Neural crest cell (in vitro differentiated cells): ENCODE data around the gene LSMEM2. TPM values are rescaled to one million over a fixed set of nuclear protein-coding genes. Genes with fewer than 3 reads are reported as not detected.
"Not testable (repeated sequence)": the region's sequence is repeated elsewhere in the genome, so short reads cannot be mapped to it uniquely, and the experiment has no call there.

Experiments used
- DNase-seq: peaks from one replicate; pipeline ENCODE4 v3.0.0; 2021; ENCODE audit warnings: low read depth, mixed read lengths, low spot score
- H3K27ac Mint-ChIP-seq: one replicate; pipeline ENCODE4 v1.8.0; 2021; ENCODE audit warnings: mild to moderate bottlenecking, mixed read lengths; ENCODE audit not compliant: unreplicated experiment
- H3K27me3 Mint-ChIP-seq: 2 replicates; pipeline ENCODE4 v1.8.0; 2021; ENCODE audit warnings: low read depth, mild to moderate bottlenecking, mixed read lengths
- H3K36me3 Mint-ChIP-seq: 2 replicates; pipeline ENCODE4 v1.8.0; 2021; ENCODE audit warnings: low read depth, mild to moderate bottlenecking, mixed read lengths
- H3K4me1 Mint-ChIP-seq: 2 replicates; pipeline ENCODE4 v1.8.0; 2021; ENCODE audit warnings: mixed read lengths
- H3K4me3 Mint-ChIP-seq: one replicate; pipeline ENCODE4 v1.8.0; 2021; ENCODE audit warnings: mild to moderate bottlenecking, mixed read lengths
- H3K9me3 Mint-ChIP-seq: 2 replicates; pipeline ENCODE4 v1.8.0; 2021; ENCODE audit warnings: mixed read lengths
- CTCF ChIP-seq: fragments of 200-600 bp; sonication (generic); conservative IDR thresholded peaks from 2 replicates; pipeline ENCODE4 v1.5.0; 2021; ENCODE audit warnings: antibody characterized with exemption, mild to moderate bottlenecking
- total RNA-seq: library from RNA; stranded (reverse); gene quantifications from 2 replicates; pipeline ENCODE4 v1.2.1, GENCODE V29; 2021

LSMEM2 gene
- total RNA-seq, 1 donor from 2014 or later: not detected

- Mint-ChIP-seq H3K27ac (no peak overlapping the region), H3K27me3 (peaks cover 6% of the 10 kb centered on the region)
These were observed 23.5 kb downstream of the LSMEM2 start for GRCh38 chr3:50302095-50303012.

GRCh38 chr3:50303013-50303815 lies 24.3 kb downstream of the LSMEM2 start, which contains the start of gene HYAL1:
Gene HYAL1, minus strand, starts transcription at chr3:50303574. Its CDS starts 618 bp downstream, at chr3:50302956.
- no peaks in the 10 kb centered on the region for H3K36me3 Mint-ChIP-seq
- peak within 1 kb of the TSS; percentile 54 for H3K4me3 Mint-ChIP-seq
- DNase-seq: no peak
- no peak within 1 kb of the TSS for H3K27ac Mint-ChIP-seq
- peaks cover 26% of the 10 kb centered on the region for H3K4me1 Mint-ChIP-seq
- peaks cover 6% of the 10 kb centered on the region for H3K27me3 Mint-ChIP-seq
- TF ChIP-seq CTCF: no peak
- no peaks in the 10 kb centered on the region for H3K9me3 Mint-ChIP-seq

More at GRCh38 chr3:50302095-50303012, 23.5 kb downstream of the LSMEM2 start:
- no peak for DNase-seq
- Mint-ChIP-seq H3K4me3 (peak overlapping the region; percentile 70), H3K4me1 (peaks cover 29% of the 10 kb centered on the region), H3K36me3 (no peaks in the 10 kb centered on the region), H3K9me3 (no peaks in the 10 kb centered on the region)
- no peak for TF ChIP-seq CTCF

- H3K27me3 Mint-ChIP-seq: no peaks in the 10 kb centered on the region
- H3K4me3 Mint-ChIP-seq: peak overlapping the region; percentile 72
- H3K27ac Mint-ChIP-seq: no peak overlapping the region
- no peak for TF ChIP-seq CTCF
- peaks cover 7% of the 10 kb centered on the region for H3K36me3 Mint-ChIP-seq
- H3K4me1 Mint-ChIP-seq: peaks cover 17% of the 10 kb centered on the region
- H3K9me3 Mint-ChIP-seq: no peaks in the 10 kb centered on the region
- DNase-seq: no peak
These were observed 25.7 kb downstream of the LSMEM2 start for GRCh38 chr3:50304601-50305000.

GRCh38 chr3:50312041-50312440 lies 33.2 kb downstream of the LSMEM2 start:
- peaks cover 37% of the 10 kb centered on the region for H3K36me3 Mint-ChIP-seq
- not testable (repeated sequence) for DNase-seq, H3K4me3 Mint-ChIP-seq, H3K27ac Mint-ChIP-seq, H3K4me1 Mint-ChIP-seq, H3K27me3 Mint-ChIP-seq, H3K9me3 Mint-ChIP-seq

- Mint-ChIP-seq H3K4me3 (peak overlapping the region; percentile 8), H3K27ac (no peak overlapping the region), H3K36me3 (peaks cover 36% of the 10 kb centered on the region), H3K9me3 (peaks cover 3% of the 10 kb centered on the region), H3K4me1 (peaks cover 18% of the 10 kb centered on the region), H3K27me3 (no peaks in the 10 kb centered on the region)
- DNase-seq: no peak
- no peak for TF ChIP-seq CTCF
These were observed 35.5 kb downstream of the LSMEM2 start for GRCh38 chr3:50314342-50314741.
